Transverse colon (tissue), 4 donors: ENCODE data around the gene FAM3C. TPM values are rescaled to one million over a fixed set of nuclear protein-coding genes. Genes with fewer than 3 reads are reported as not detected.

Source experiments
- DNase-seq: peaks from one replicate; pipeline ENCODE4 v3.0.0-alpha.2; 2019
- H3K27ac ChIP-seq, 4 donors: fragments of 200-600 bp; sonication (generic); 2 replicates each; pipeline ENCODE4 v1.5.1; 2016 to 2018; ENCODE audit warnings: inconsistent platforms in 4 of 4
- H3K27me3 ChIP-seq: fragments of 200-600 bp; sonication (generic); 2 replicates; pipeline ENCODE4 v1.5.1; 2017; ENCODE audit warnings: inconsistent platforms
- H3K36me3 ChIP-seq, 4 donors: fragments of 200-600 bp; sonication (generic); 2 replicates each; pipeline ENCODE4 v1.5.1; 2017 to 2019; ENCODE audit warnings: inconsistent platforms in 4 of 4
- H3K4me1 ChIP-seq, 4 donors: fragments of 200-600 bp; sonication (generic); 2 replicates each; pipeline ENCODE4 v1.5.1; 2017 to 2020; ENCODE audit warnings: inconsistent platforms in 4 of 4
- H3K4me3 ChIP-seq, 4 donors: fragments of 200-600 bp; sonication (generic); 1 replicate in 1 of 4; 2 replicates in 3 of 4; pipeline versions ENCODE4 v1.5.1 to v1.6.1; 2017 to 2019; ENCODE audit warnings: inconsistent platforms in 4 of 4
- H3K9me3 ChIP-seq, 2 donors: fragments of 200-600 bp; sonication (generic); 2 replicates each; pipeline ENCODE4 v1.5.1; 2017 to 2019; ENCODE audit warnings: inconsistent platforms in 2 of 2
- EP300 ChIP-seq: sonication (generic); formaldehyde crosslinking; IDR thresholded peaks from one replicate; pipeline ENCODE4 v1.6.1; 2017; ENCODE audit warnings: antibody characterized with exemption, low read depth
- POLR2A ChIP-seq: fragments of 450-650 bp; IDR thresholded peaks from one replicate; pipeline ENCODE4 v1.6.1; 2016; ENCODE audit warnings: antibody characterized with exemption, mild to moderate bottlenecking, moderate library complexity
- POLR2AphosphoS5 ChIP-seq, 3 donors: sonication (generic); formaldehyde crosslinking; IDR thresholded peaks; one replicate each; pipeline ENCODE4 v1.6.1; 2016; ENCODE audit warnings: antibody characterized with exemption in 3 of 3
- WGBS, 2 donors: methylation state at CpG; one replicate each; pipeline ENCODE4 v1.1.5; 2018; ENCODE audit warnings: low coverage in 1 of 2; 5-methylcytosine and 5-hydroxymethylcytosine counted together
- in situ Hi-C, 4 donors: fragments of 200-750 bp; cut with MboI; loops; one replicate each; pipeline versions ENCODE4 v1.15.0 to v1.15.1; 2017; ENCODE audit warnings: low sequenced_read_pairs in 3 of 4, low pct_ligation_motif_present in 1 of 4, low pct_unique_long_range_greater_than_20kb in 1 of 4
- intact Hi-C: fragments of 100-400 bp; cut with DNase I; formaldehyde crosslinking; loops from one replicate; pipeline ENCODE4 v1.15.1; 2023; ENCODE audit warnings: low total_unique reads
- total RNA-seq, 4 donors: library from RNA; depleted of rRNA; stranded (reverse); fragments of >200 nt; gene quantifications; one replicate each; pipeline ENCODE4 v1.1.0, GENCODE V29; 2016
- TF ChIP-seq, protein P1 (sequence below), 5 experiments: fragments of 200-600 bp in 3 of 5; fragments of 450-650 bp in 2 of 5; sonication (generic) in 3 of 5; IDR thresholded peaks; 1 replicate in 2 of 5; 2 replicates in 3 of 5; pipeline ENCODE4 v1.5.1; 2016 to 2017; ENCODE audit warnings: antibody characterized with exemption in 5 of 5, inconsistent platforms in 3 of 5, mild to moderate bottlenecking in 2 of 5, moderate library complexity in 1 of 5

FAM3C gene
- total RNA-seq, 4 donors from 2014 or later: 9.0 to 48.9 (median 33.6) TPM

- no peak for DNase-seq
- Histone ChIP-seq H3K9me3 (no peaks in the 10 kb centered on the region), H3K27ac (no peak overlapping the region), H3K36me3 (no peaks in the 10 kb centered on the region), H3K4me1 (peaks cover 0 to 21% (median 6%) of the 10 kb centered on the region in 4 donors), H3K27me3 (no peaks in the 10 kb centered on the region), H3K4me3 (no peak overlapping the region)
- in situ Hi-C loops (no loop called here), intact Hi-C loops (no loop called here)
- TF ChIP-seq POLR2A (no peak), POLR2AphosphoS5 (IDR thresholded peaks at IDR 0.05) (no peak), EP300 (no peak)
- TF ChIP-seq, protein P1, sequence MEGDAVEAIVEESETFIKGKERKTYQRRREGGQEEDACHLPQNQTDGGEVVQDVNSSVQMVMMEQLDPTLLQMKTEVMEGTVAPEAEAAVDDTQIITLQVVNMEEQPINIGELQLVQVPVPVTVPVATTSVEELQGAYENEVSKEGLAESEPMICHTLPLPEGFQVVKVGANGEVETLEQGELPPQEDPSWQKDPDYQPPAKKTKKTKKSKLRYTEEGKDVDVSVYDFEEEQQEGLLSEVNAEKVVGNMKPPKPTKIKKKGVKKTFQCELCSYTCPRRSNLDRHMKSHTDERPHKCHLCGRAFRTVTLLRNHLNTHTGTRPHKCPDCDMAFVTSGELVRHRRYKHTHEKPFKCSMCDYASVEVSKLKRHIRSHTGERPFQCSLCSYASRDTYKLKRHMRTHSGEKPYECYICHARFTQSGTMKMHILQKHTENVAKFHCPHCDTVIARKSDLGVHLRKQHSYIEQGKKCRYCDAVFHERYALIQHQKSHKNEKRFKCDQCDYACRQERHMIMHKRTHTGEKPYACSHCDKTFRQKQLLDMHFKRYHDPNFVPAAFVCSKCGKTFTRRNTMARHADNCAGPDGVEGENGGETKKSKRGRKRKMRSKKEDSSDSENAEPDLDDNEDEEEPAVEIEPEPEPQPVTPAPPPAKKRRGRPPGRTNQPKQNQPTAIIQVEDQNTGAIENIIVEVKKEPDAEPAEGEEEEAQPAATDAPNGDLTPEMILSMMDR (IDR thresholded peaks at IDR 0.05): no peak
- 56 to 84% methylated on average over 3 of the region's 3 CpGs for WGBS, 2 donors
These were observed 5.8 kb upstream of the FAM3C start for GRCh38 chr7:121401896-121402295.

DNA sequence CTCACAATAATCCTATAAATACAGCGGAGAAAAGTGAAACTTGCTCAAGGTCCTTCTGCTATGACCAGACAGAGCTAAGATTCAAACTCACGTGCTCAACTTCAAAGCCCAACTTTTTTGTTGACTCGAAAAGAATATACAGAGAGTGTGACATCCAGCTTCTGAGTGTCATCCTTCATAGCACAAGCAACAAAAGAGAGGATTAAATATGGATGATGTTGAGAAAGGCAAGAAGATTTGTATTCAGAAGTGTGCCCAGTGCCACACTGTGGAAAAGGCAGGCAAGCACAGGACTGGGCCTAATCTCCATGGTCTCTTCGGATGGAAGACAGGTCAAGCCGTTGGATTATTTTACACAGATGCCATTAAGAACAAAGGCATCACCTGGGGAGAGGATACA is 2.1 kb upstream of the FAM3C start:
- H3K27ac ChIP-seq: peak overlapping the region in 2 of 4 donors; percentile 89 to 96
- H3K4me3 ChIP-seq: no peak overlapping the region
- WGBS, 2 donors: 61 to 63% methylated on average over 5 of the region's 5 CpGs
- intact Hi-C loops (no loop called here), in situ Hi-C loops (no loop called here)
- DNase-seq: no peak
- H3K36me3 ChIP-seq: peaks cover 0 to 8% (median 0%) of the 10 kb centered on the region in 4 donors
- TF ChIP-seq EP300 (no peak), POLR2A (no peak), POLR2AphosphoS5 (IDR thresholded peaks at IDR 0.05) (no peak)
- TF ChIP-seq, protein P1 (IDR thresholded peaks at IDR 0.05): peak in 1 of 5 experiments; percentile 7
- peaks cover 0 to 39% (median 20%) of the 10 kb centered on the region in 4 donors for H3K4me1 ChIP-seq
- no peaks in the 10 kb centered on the region for H3K9me3 ChIP-seq
- no peaks in the 10 kb centered on the region for H3K27me3 ChIP-seq

DNA sequence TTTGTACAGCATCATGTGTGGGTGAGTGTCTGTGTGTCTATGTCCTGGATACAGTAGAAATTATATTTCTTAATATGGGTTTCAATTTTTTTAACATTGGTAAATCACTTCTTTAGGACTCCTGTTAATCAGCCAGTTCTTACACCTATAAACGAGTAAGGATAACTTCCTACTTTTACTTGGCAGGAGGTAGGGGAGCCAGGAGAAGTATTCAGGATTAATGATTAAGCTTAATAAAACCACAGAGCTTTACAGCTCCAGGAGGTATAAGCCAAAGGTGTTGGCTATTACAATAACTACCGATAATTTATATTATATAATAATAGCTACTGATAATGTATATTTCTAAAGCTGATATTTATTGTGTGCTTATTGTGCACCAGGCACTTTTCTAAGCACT is 1.7 kb upstream of the FAM3C start:
- Histone ChIP-seq H3K4me3 (no peak overlapping the region), H3K4me1 (peaks cover 0 to 39% (median 20%) of the 10 kb centered on the region in 4 donors), H3K27me3 (no peaks in the 10 kb centered on the region), H3K27ac (peak overlapping the region in 3 of 4 donors; percentile 89 to 96 (median 94)), H3K9me3 (no peaks in the 10 kb centered on the region), H3K36me3 (peaks cover 0 to 8% (median 0%) of the 10 kb centered on the region in 4 donors)
- intact Hi-C loops (no loop called here), in situ Hi-C loops (no loop called here)
- no peak for TF ChIP-seq EP300
- TF ChIP-seq, protein P1 (IDR thresholded peaks at IDR 0.05): no peak
- DNase-seq: no peak
- 47 to 57% methylated on average over 2 of the region's 2 CpGs for WGBS, 2 donors

GRCh38 chr7:121397361-121397760 is 1.3 kb upstream of the FAM3C start:
- H3K27me3 ChIP-seq: no peaks in the 10 kb centered on the region
- peak overlapping the region in 3 of 4 donors; percentile 89 to 96 (median 94) for H3K27ac ChIP-seq
- H3K9me3 ChIP-seq: no peaks in the 10 kb centered on the region
- DNase-seq: no peak
- TF ChIP-seq POLR2AphosphoS5 (IDR thresholded peaks at IDR 0.05): no peak
- in situ Hi-C loops (no loop called here), intact Hi-C loops (no loop called here)
- H3K36me3 ChIP-seq: peaks cover 0 to 8% (median 0%) of the 10 kb centered on the region in 4 donors
- WGBS, 2 donors: 58 to 79% methylated on average over 3 of the region's 3 CpGs
- H3K4me1 ChIP-seq: peaks cover 0 to 39% (median 20%) of the 10 kb centered on the region in 4 donors
- H3K4me3 ChIP-seq: no peak overlapping the region

- DNase-seq: peak; percentile 51
- Histone ChIP-seq H3K9me3 (no peaks in the 10 kb centered on the region), H3K27ac (peak overlapping the region; percentile 88 to 96 (median 92)), H3K36me3 (peaks cover 0 to 8% (median 0%) of the 10 kb centered on the region in 4 donors), H3K27me3 (no peaks in the 10 kb centered on the region), H3K4me1 (peaks cover 0 to 39% (median 20%) of the 10 kb centered on the region in 4 donors), H3K4me3 (peak overlapping the region; percentile 54 to 99 (median 88))
- TF ChIP-seq, protein P1 (IDR thresholded peaks at IDR 0.05): no peak
- TF ChIP-seq POLR2A (no peak), POLR2AphosphoS5 (IDR thresholded peaks at IDR 0.05) (no peak), EP300 (no peak)
- intact Hi-C loops (no loop called here), in situ Hi-C loops (no loop called here)
- WGBS, 2 donors: 1 to 3% methylated on average over 6 to 19 of the region's 30 CpGs
These were observed 581 bp downstream of the FAM3C start for GRCh38 chr7:121395494-121395960.
